Loucy (cell line): Measurements from ENCODE around the gene POMP.

Experiments used
- EZH2phosphoT487 ChIP-seq: fragments of 200-600 bp; IDR thresholded peaks from 2 replicates; pipeline ENCODE4 v1.6.1; 2018; ENCODE audit warnings: antibody characterized with exemption, mild to moderate bottlenecking, moderate library complexity, borderline replicate concordance
- TF ChIP-seq, protein P1 (sequence below): fragments of 200-600 bp; sonication (generic); conservative IDR thresholded peaks from 2 replicates; pipeline ENCODE4 v1.5.1; 2014; ENCODE audit warnings: mild to moderate bottlenecking, antibody characterized with exemption, low read length

DNA sequence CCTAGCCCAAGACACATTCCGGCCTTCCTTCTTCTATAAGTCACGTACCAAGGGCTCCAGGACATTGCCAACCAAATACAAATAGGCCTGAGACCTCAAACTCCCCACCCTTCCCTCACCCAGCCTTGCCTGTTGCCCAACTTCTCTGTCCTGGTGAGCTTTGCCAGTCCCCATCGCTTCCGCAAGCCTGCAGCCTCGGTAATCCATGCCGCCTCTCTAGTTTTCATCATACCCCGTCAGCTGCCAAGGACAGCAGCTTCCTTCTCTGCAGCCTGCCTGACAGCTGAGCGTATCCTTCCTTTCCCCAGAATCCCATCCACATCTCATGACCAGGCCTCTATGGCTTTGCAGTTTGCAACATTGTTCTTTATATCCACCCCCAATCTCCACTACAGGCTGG lies 36.6 kb upstream of the POMP start:
- TF ChIP-seq, protein P1, sequence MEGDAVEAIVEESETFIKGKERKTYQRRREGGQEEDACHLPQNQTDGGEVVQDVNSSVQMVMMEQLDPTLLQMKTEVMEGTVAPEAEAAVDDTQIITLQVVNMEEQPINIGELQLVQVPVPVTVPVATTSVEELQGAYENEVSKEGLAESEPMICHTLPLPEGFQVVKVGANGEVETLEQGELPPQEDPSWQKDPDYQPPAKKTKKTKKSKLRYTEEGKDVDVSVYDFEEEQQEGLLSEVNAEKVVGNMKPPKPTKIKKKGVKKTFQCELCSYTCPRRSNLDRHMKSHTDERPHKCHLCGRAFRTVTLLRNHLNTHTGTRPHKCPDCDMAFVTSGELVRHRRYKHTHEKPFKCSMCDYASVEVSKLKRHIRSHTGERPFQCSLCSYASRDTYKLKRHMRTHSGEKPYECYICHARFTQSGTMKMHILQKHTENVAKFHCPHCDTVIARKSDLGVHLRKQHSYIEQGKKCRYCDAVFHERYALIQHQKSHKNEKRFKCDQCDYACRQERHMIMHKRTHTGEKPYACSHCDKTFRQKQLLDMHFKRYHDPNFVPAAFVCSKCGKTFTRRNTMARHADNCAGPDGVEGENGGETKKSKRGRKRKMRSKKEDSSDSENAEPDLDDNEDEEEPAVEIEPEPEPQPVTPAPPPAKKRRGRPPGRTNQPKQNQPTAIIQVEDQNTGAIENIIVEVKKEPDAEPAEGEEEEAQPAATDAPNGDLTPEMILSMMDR, result no peak
- TF ChIP-seq EZH2phosphoT487, result no peak
